H1 (cell line): ENCODE data around the gene MYO5B. TPM values are rescaled to one million over a fixed set of nuclear protein-coding genes. Genes with fewer than 3 reads are reported as not detected.

Source experiments
- CTCF ChIA-PET: fragments of 300-600 bp; sonication (Branson Sonifier 250); formaldehyde crosslinking; loops from one replicate; lab custom pipeline; 2021; ENCODE audit not compliant: partially characterized antibody; lab: Charles Lee
- POLR2A ChIA-PET: fragments of 300-600 bp; sonication (Branson Sonifier 250); formaldehyde crosslinking; loops from one replicate; lab custom pipeline; 2021; ENCODE audit warnings: inconsistent platforms; ENCODE audit not compliant: partially characterized antibody; lab: Charles Lee
- DNase-seq, 2 experiments: peaks; one replicate each; pipeline versions ENCODE4 v3.0.0 to v3.0.0-alpha.2; 2010 to 2022; ENCODE audit warnings: low spot score in 2 of 2, low read depth in 1 of 2, mixed read lengths in 1 of 2
- FAIRE-seq: peaks from 2 replicates; lab custom pipeline; 2011; peaks lifted over from hg19 to GRCh38; lab: Jason Lieb, UNC
- H2AFZ ChIP-seq: 2 replicates; pipeline ENCODE4 v1.8.1; 2012; ENCODE audit warnings: low read length, inconsistent platforms
- H2AK5ac ChIP-seq: 2 replicates; pipeline ENCODE4 v1.6.1; 2013; ENCODE audit warnings: low read depth, low read length
- H2BK120ac ChIP-seq: replicated peaks from 2 replicates; pipeline ENCODE3; 2013; ENCODE audit warnings: low read depth, low read length, inconsistent platforms
- H2BK12ac ChIP-seq: 2 replicates; pipeline ENCODE4 v1.6.1; 2013; ENCODE audit warnings: low read depth, low read length
- H2BK15ac ChIP-seq: 2 replicates; pipeline ENCODE4 v1.6.1; 2013; ENCODE audit warnings: low read length
- H2BK20ac ChIP-seq: 2 replicates; pipeline ENCODE4 v1.6.1; 2013; ENCODE audit warnings: low read length
- H2BK5ac ChIP-seq: 2 replicates; pipeline ENCODE4 v1.6.1; 2013; ENCODE audit warnings: low read depth, low read length
- H3K14ac ChIP-seq: 2 replicates; pipeline ENCODE4 v1.6.1; 2013; ENCODE audit warnings: inconsistent platforms; ENCODE audit not compliant: insufficient read length
- H3K18ac ChIP-seq: 2 replicates; pipeline ENCODE4 v1.6.1; 2013; ENCODE audit warnings: low read length; ENCODE audit errors: extremely low read depth
- H3K23ac ChIP-seq: 2 replicates; pipeline ENCODE4 v1.6.1; 2013; ENCODE audit warnings: inconsistent platforms; ENCODE audit not compliant: insufficient read length
- H3K23me2 ChIP-seq: 2 replicates; pipeline ENCODE4 v1.6.1; 2013; ENCODE audit warnings: low read depth, low read length
- H3K27ac ChIP-seq: 2 replicates; pipeline ENCODE4 v1.6.1; 2011; ENCODE audit warnings: low read depth, low read length, inconsistent platforms
- H3K27me3 ChIP-seq, 4 experiments: replicated peaks in 1 of 4; 1 replicate in 1 of 4; 2 replicates in 3 of 4; pipeline versions ENCODE4 v1.6.1 to v1.8.1; 2011 to 2013; ENCODE audit warnings: low read length in 3 of 4, mild to moderate bottlenecking in 3 of 4, inconsistent platforms in 2 of 4, mixed read lengths in 2 of 4, moderate library complexity in 1 of 4; ENCODE audit not compliant: control insufficient read depth in 3 of 4, insufficient read depth in 3 of 4; ENCODE audit errors: extremely low read depth in 1 of 4
- H3K36me3 ChIP-seq, 4 experiments: 2 replicates each; pipeline versions ENCODE4 v1.6.1 to v1.8.1; 2011 to 2013; ENCODE audit warnings: mild to moderate bottlenecking in 4 of 4, low read length in 3 of 4, moderate library complexity in 2 of 4, control low read depth in 1 of 4, inconsistent platforms in 1 of 4; ENCODE audit not compliant: insufficient read depth in 4 of 4, control insufficient read depth in 2 of 4
- H3K4ac ChIP-seq: replicated peaks from 2 replicates; pipeline ENCODE3; 2013; ENCODE audit warnings: low read length, low read depth, mixed read lengths, inconsistent platforms; ENCODE audit not compliant: insufficient read length
- H3K4me1 ChIP-seq, 4 experiments: replicated peaks in 1 of 4; 1 replicate in 1 of 4; 2 replicates in 3 of 4; pipeline versions ENCODE4 v1.6.1 to v1.8.1; 2011 to 2013; ENCODE audit warnings: low read length in 3 of 4, inconsistent platforms in 2 of 4, mixed read lengths in 1 of 4; ENCODE audit not compliant: insufficient read depth in 4 of 4, control insufficient read depth in 3 of 4
- H3K4me2 ChIP-seq, 2 experiments: 2 replicates each; pipeline versions ENCODE4 v1.6.1 to v1.8.1; 2011 to 2013; ENCODE audit warnings: low read depth in 2 of 2, low read length in 2 of 2, control low read depth in 1 of 2, inconsistent platforms in 1 of 2, mild to moderate bottlenecking in 1 of 2; ENCODE audit not compliant: insufficient read depth in 1 of 2
- H3K4me3 ChIP-seq, 4 experiments: fragments of 200-600, 300-600 bp in 1 of 4; sonication (generic), shearing (Covaris generic), sonication (Bioruptor Twin) in 1 of 4; 2 replicates each; pipeline versions ENCODE4 v1.5.1 to v1.8.1; 2011 to 2016; ENCODE audit warnings: low read length in 4 of 4, low read depth in 3 of 4, control low read depth in 2 of 4, inconsistent platforms in 2 of 4, mild to moderate bottlenecking in 2 of 4, mixed read lengths in 1 of 4, moderate library complexity in 1 of 4; ENCODE audit not compliant: insufficient read depth in 2 of 4; ENCODE audit errors: extremely low read depth in 1 of 4
- H3K56ac ChIP-seq: replicated peaks from 2 replicates; pipeline ENCODE3; 2013; ENCODE audit warnings: low read depth, mild to moderate bottlenecking, mixed read lengths, low read length, inconsistent platforms; ENCODE audit not compliant: insufficient read length
- H3K79me1 ChIP-seq: 2 replicates; pipeline ENCODE4 v1.6.1; 2013; ENCODE audit warnings: low read depth, low read length, control low read depth
- H3K79me2 ChIP-seq, 2 experiments: 2 replicates each; pipeline versions ENCODE4 v1.6.1 to v1.8.1; 2012 to 2013; ENCODE audit warnings: low read length in 2 of 2, mild to moderate bottlenecking in 2 of 2, inconsistent platforms in 1 of 2; ENCODE audit not compliant: insufficient read depth in 2 of 2, control insufficient read depth in 1 of 2
- H3K9ac ChIP-seq, 4 experiments: replicated peaks in 1 of 4; 1 replicate in 1 of 4; 2 replicates in 3 of 4; pipeline versions ENCODE4 v1.6.1 to v1.8.1; 2011 to 2013; ENCODE audit warnings: low read depth in 3 of 4, low read length in 3 of 4, control low read depth in 2 of 4, mild to moderate bottlenecking in 2 of 4, moderate library complexity in 2 of 4, inconsistent platforms in 1 of 4; ENCODE audit errors: extremely low read depth in 1 of 4
- H3K9me3 ChIP-seq, 2 experiments: 2 replicates each; pipeline versions ENCODE4 v1.6.1 to v1.8.1; 2012 to 2013; ENCODE audit warnings: mild to moderate bottlenecking in 2 of 2, moderate library complexity in 2 of 2, control low read depth in 1 of 2, inconsistent platforms in 1 of 2, low read depth in 1 of 2, low read length in 1 of 2, mixed read lengths in 1 of 2; ENCODE audit not compliant: insufficient read depth in 2 of 2
- H4K20me1 ChIP-seq, 2 experiments: replicated peaks in 1 of 2; 2 replicates each; pipeline versions ENCODE3 to v1.8.1; 2011 to 2013; ENCODE audit warnings: inconsistent platforms in 2 of 2, low read length in 2 of 2, mild to moderate bottlenecking in 1 of 2; ENCODE audit not compliant: insufficient read depth in 2 of 2, control insufficient read depth in 1 of 2
- H4K5ac ChIP-seq: 2 replicates; pipeline ENCODE4 v1.6.1; 2013; ENCODE audit warnings: low read length, low read depth, mixed read lengths, inconsistent platforms; ENCODE audit not compliant: insufficient read length
- H4K8ac ChIP-seq: 2 replicates; pipeline ENCODE4 v1.8.0; 2013; ENCODE audit warnings: mild to moderate bottlenecking, moderate library complexity, low read length, inconsistent platforms; ENCODE audit not compliant: insufficient read depth; ENCODE audit errors: extremely low read depth
- H4K91ac ChIP-seq: replicated peaks from 2 replicates; pipeline ENCODE3; 2013; ENCODE audit warnings: low read length, mixed read lengths, inconsistent platforms; ENCODE audit not compliant: insufficient read length
- EGR1 ChIP-seq: IDR thresholded peaks from 2 replicates; pipeline ENCODE4 v1.6.1; 2011; ENCODE audit warnings: low read depth, low read length, borderline replicate concordance
- RFX5 ChIP-seq: IDR thresholded peaks from 2 replicates; pipeline ENCODE4 v1.6.1; 2011; ENCODE audit warnings: low read depth, low read length, improper control_type of control experiment, borderline replicate concordance
- TAF7 ChIP-seq: optimal IDR thresholded peaks from 2 replicates; pipeline ENCODE3; 2011; ENCODE audit warnings: low read depth, mild to moderate bottlenecking, inconsistent platforms, low read length, moderate library complexity, borderline replicate concordance
- TCF12 ChIP-seq: IDR thresholded peaks from 2 replicates; pipeline ENCODE4 v1.6.1; 2011; ENCODE audit warnings: low read depth, mild to moderate bottlenecking, low read length
- WGBS, 2 experiments: shearing (Covaris generic) in 1 of 2; methylation state at CpG; one replicate each; pipeline versions ENCODE4 v1.1.6 to v1.1.7; 2013 to 2015; ENCODE audit warnings: low lambda C conversion rate in 2 of 2, mixed read lengths in 2 of 2, inconsistent platforms in 1 of 2, low coverage in 1 of 2, missing lambda C conversion rate in 1 of 2; ENCODE audit not compliant: insufficient replicate concordance in 2 of 2, insufficient coverage in 1 of 2, insufficient read length in 1 of 2; ENCODE audit errors: extremely low coverage in 1 of 2, missing lambda C conversion rate in 1 of 2; 5-methylcytosine and 5-hydroxymethylcytosine counted together
- polyA plus RNA-seq, 7 experiments: library from polyadenylated mRNA; depleted of rRNA in 3 of 7; stranded (reverse) in 5 of 7; unstranded in 2 of 7; fragments of >200 nt in 5 of 7; fragments of 200-250 nt in 2 of 7; gene quantifications; 1 replicate in 5 of 7; 2 replicates in 1 of 7; 4 replicates in 1 of 7; pipeline versions ENCODE4 v1.2.1 to v1.2.3, GENCODE V29; 2011 to 2013; ENCODE audit warnings: missing spikeins in 2 of 7, mixed read lengths in 2 of 7
- total RNA-seq: library from RNA; stranded (reverse); fragmentation: NEBNext Ultra II Directional; extraction: Animal tissue kit (Norgen Biotek cat#: 25700); gene quantifications from 2 replicates; pipeline ENCODE4 v1.2.1, GENCODE V29; 2021

The MYO5B gene
- total and polyA plus RNA-seq, 2 of the 8 experiments (the other 6 are each of a cell fraction or from before 2014, with no cell fraction given) = 6.4 to 7.7 TPM

DNA sequence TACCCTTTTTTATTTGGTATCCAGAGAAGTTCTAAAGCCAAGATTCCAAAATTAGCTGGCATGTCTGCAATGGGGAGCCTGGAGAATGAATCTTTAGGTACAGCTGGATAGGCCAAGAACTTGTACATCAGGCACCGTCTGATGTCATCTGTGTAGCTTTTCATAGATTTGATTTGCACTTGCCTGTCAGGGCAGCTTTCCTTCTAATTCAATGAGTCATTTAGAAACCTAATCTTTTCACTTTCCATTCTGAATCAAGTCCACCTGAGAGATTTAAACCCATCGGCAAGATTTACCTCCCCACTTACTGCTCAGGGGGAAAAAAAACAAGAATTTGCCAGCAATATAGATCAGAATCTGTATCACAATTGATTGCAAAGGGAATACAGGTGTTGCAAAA, 320.7 kb downstream of the MYO5B start:
- H3K9me3 ChIP-seq = no peaks in the 10 kb centered on the region
- no peak overlapping the region for H2BK20ac ChIP-seq
- no peak overlapping the region for H3K4me3 ChIP-seq
- no peak for TF ChIP-seq RFX5
- TF ChIP-seq EGR1 = no peak
- no peak for TF ChIP-seq TCF12
- no peak for TF ChIP-seq TAF7
- H3K79me2 ChIP-seq = no peaks in the 10 kb centered on the region
- H3K27ac ChIP-seq = no peak overlapping the region
- no peak overlapping the region for H3K18ac ChIP-seq
- H4K91ac ChIP-seq = no peak overlapping the region
- H3K79me1 ChIP-seq = no peaks in the 10 kb centered on the region
- no peak overlapping the region for H3K4ac ChIP-seq
- no peak overlapping the region for H3K14ac ChIP-seq
- H3K23ac ChIP-seq = no peak overlapping the region
- no peak overlapping the region for H2BK5ac ChIP-seq
- no peak overlapping the region for H4K5ac ChIP-seq
- DNase-seq = no peak
- ChIA-PET POLR2A (no interaction called here), CTCF (interaction anchor here (1.3 to 2.4 kb wide), 4 partner anchors 10 to 36 kb away, joined by 3 to 19 read pairs (median 6); no protein-coding TSS in a partner anchor)
- no peaks in the 10 kb centered on the region for H3K27me3 ChIP-seq
- no peak overlapping the region for H2BK12ac ChIP-seq
- H3K56ac ChIP-seq = no peak overlapping the region
- 89% methylated on average over 2 of the region's 2 CpGs; no CpG with 5 or more reads in 1 of the 2 experiments for WGBS, 2 experiments
- no peak for FAIRE-seq
- no peak overlapping the region for H3K9ac ChIP-seq
- no peaks in the 10 kb centered on the region for H3K4me1 ChIP-seq
- no peak overlapping the region for H2AK5ac ChIP-seq
- H2AFZ ChIP-seq = no peak overlapping the region
- H2BK120ac ChIP-seq = no peak overlapping the region
- H3K4me2 ChIP-seq = no peak overlapping the region
- H4K8ac ChIP-seq = no peak overlapping the region
- H2BK15ac ChIP-seq = no peak overlapping the region
- no peaks in the 10 kb centered on the region for H3K36me3 ChIP-seq
- H3K23me2 ChIP-seq = no peaks in the 10 kb centered on the region
- H4K20me1 ChIP-seq = no peaks in the 10 kb centered on the region
